ENCODE data around the gene DNMT1.

DNMT1 gene

GRCh38 chr19:10222201-10222890, 27.6 kb upstream of the DNMT1 start:
- Histone ChIP-seq H3K36me3 (ENCODE audit: control insufficient read depth in 1 of 2, insufficient read depth in 2 of 2, low read length in 2 of 2) (peaks cover 0 to 6% of the 10 kb centered on the region in 2 donors), H3K27me3 (ENCODE audit: control insufficient read depth in 1 of 2, insufficient read depth in 2 of 2, low read length in 2 of 2) (no peaks in the 10 kb centered on the region), H3K4me3 (ENCODE audit: low read depth in 1 of 2, low read length in 2 of 2) (no peak overlapping the region), H3K9ac (ENCODE audit: low read depth in 1 of 2, low read length in 2 of 2) (no peak overlapping the region), H3K4me1 (ENCODE audit: control insufficient read depth in 1 of 2, insufficient read depth in 2 of 2, low read length in 2 of 2) (no peaks in the 10 kb centered on the region), H3K9me3 (ENCODE audit: control insufficient read depth in 1 of 2, low read length in 2 of 2) (no peaks in the 10 kb centered on the region), H3K27ac (ENCODE audit: low read depth, low read length) (no peak overlapping the region)

- Histone ChIP-seq H3K9ac (ENCODE audit: low read depth in 1 of 2, low read length in 2 of 2) (no peak overlapping the region), H3K27me3 (ENCODE audit: control insufficient read depth in 1 of 2, insufficient read depth in 2 of 2, low read length in 2 of 2) (no peaks in the 10 kb centered on the region), H3K27ac (ENCODE audit: low read depth, low read length) (no peak overlapping the region), H3K36me3 (ENCODE audit: control insufficient read depth in 1 of 2, insufficient read depth in 2 of 2, low read length in 2 of 2) (peaks cover 0 to 6% of the 10 kb centered on the region in 2 donors), H3K4me1 (ENCODE audit: control insufficient read depth in 1 of 2, insufficient read depth in 2 of 2, low read length in 2 of 2) (no peaks in the 10 kb centered on the region), H3K9me3 (ENCODE audit: control insufficient read depth in 1 of 2, low read length in 2 of 2) (no peaks in the 10 kb centered on the region), H3K4me3 (ENCODE audit: low read depth in 1 of 2, low read length in 2 of 2) (no peak overlapping the region)
These were observed 25.9 kb upstream of the DNMT1 start for GRCh38 chr19:10220695-10221094.

GRCh38 chr19:10219678-10220077, 24.9 kb upstream of the DNMT1 start:
- no peak overlapping the region for H3K27ac ChIP-seq (ENCODE audit: low read depth, low read length)
- no peaks in the 10 kb centered on the region for H3K9me3 ChIP-seq (ENCODE audit: control insufficient read depth in 1 of 2, low read length in 2 of 2)
- H3K4me3 ChIP-seq (ENCODE audit: low read depth in 1 of 2, low read length in 2 of 2), result no peak overlapping the region
- no peaks in the 10 kb centered on the region for H3K4me1 ChIP-seq (ENCODE audit: control insufficient read depth in 1 of 2, insufficient read depth in 2 of 2, low read length in 2 of 2)
- H3K27me3 ChIP-seq (ENCODE audit: control insufficient read depth in 1 of 2, insufficient read depth in 2 of 2, low read length in 2 of 2), result no peaks in the 10 kb centered on the region
- no peak overlapping the region for H3K9ac ChIP-seq (ENCODE audit: low read depth in 1 of 2, low read length in 2 of 2)
- peaks cover 0 to 6% of the 10 kb centered on the region in 2 donors for H3K36me3 ChIP-seq (ENCODE audit: control insufficient read depth in 1 of 2, insufficient read depth in 2 of 2, low read length in 2 of 2)

GRCh38 chr19:10217085-10217484, 22.3 kb upstream of the DNMT1 start:
- Histone ChIP-seq H3K27ac (ENCODE audit: low read depth, low read length) (no peak overlapping the region), H3K4me3 (ENCODE audit: low read depth in 1 of 2, low read length in 2 of 2) (no peak overlapping the region), H3K27me3 (ENCODE audit: control insufficient read depth in 1 of 2, insufficient read depth in 2 of 2, low read length in 2 of 2) (no peaks in the 10 kb centered on the region), H3K4me1 (ENCODE audit: control insufficient read depth in 1 of 2, insufficient read depth in 2 of 2, low read length in 2 of 2) (no peaks in the 10 kb centered on the region), H3K9ac (ENCODE audit: low read depth in 1 of 2, low read length in 2 of 2) (no peak overlapping the region), H3K36me3 (ENCODE audit: control insufficient read depth in 1 of 2, insufficient read depth in 2 of 2, low read length in 2 of 2) (no peaks in the 10 kb centered on the region), H3K9me3 (ENCODE audit: control insufficient read depth in 1 of 2, low read length in 2 of 2) (no peaks in the 10 kb centered on the region)

- H3K36me3 ChIP-seq (ENCODE audit: control insufficient read depth in 1 of 2, insufficient read depth in 2 of 2, low read length in 2 of 2), result no peaks in the 10 kb centered on the region
- no peaks in the 10 kb centered on the region for H3K4me1 ChIP-seq (ENCODE audit: control insufficient read depth in 1 of 2, insufficient read depth in 2 of 2, low read length in 2 of 2)
- no peak overlapping the region for H3K4me3 ChIP-seq (ENCODE audit: low read depth in 1 of 2, low read length in 2 of 2)
- no peak overlapping the region for H3K27ac ChIP-seq (ENCODE audit: low read depth, low read length)
- H3K27me3 ChIP-seq (ENCODE audit: control insufficient read depth in 1 of 2, insufficient read depth in 2 of 2, low read length in 2 of 2), result no peaks in the 10 kb centered on the region
- no peaks in the 10 kb centered on the region for H3K9me3 ChIP-seq (ENCODE audit: control insufficient read depth in 1 of 2, low read length in 2 of 2)
- no peak overlapping the region for H3K9ac ChIP-seq (ENCODE audit: low read depth in 1 of 2, low read length in 2 of 2)
These were observed 20.0 kb upstream of the DNMT1 start for GRCh38 chr19:10214784-10215183.

GRCh38 chr19:10211691-10212090, 16.9 kb upstream of the DNMT1 start:
- no peak overlapping the region for H3K27ac ChIP-seq (ENCODE audit: low read depth, low read length)
- no peaks in the 10 kb centered on the region for H3K36me3 ChIP-seq (ENCODE audit: control insufficient read depth in 1 of 2, insufficient read depth in 2 of 2, low read length in 2 of 2)
- H3K9ac ChIP-seq (ENCODE audit: low read depth in 1 of 2, low read length in 2 of 2), result no peak overlapping the region
- H3K4me1 ChIP-seq (ENCODE audit: control insufficient read depth in 1 of 2, insufficient read depth in 2 of 2, low read length in 2 of 2), result no peaks in the 10 kb centered on the region
- peaks cover 0 to 4% of the 10 kb centered on the region in 2 donors for H3K9me3 ChIP-seq (ENCODE audit: control insufficient read depth in 1 of 2, low read length in 2 of 2)
- H3K4me3 ChIP-seq (ENCODE audit: low read depth in 1 of 2, low read length in 2 of 2), result no peak overlapping the region
- no peaks in the 10 kb centered on the region for H3K27me3 ChIP-seq (ENCODE audit: control insufficient read depth in 1 of 2, insufficient read depth in 2 of 2, low read length in 2 of 2)

- Histone ChIP-seq H3K27me3 (ENCODE audit: control insufficient read depth in 1 of 2, insufficient read depth in 2 of 2, low read length in 2 of 2) (no peaks in the 10 kb centered on the region), H3K9ac (ENCODE audit: low read depth in 1 of 2, low read length in 2 of 2) (no peak overlapping the region), H3K9me3 (ENCODE audit: control insufficient read depth in 1 of 2, low read length in 2 of 2) (peaks cover 0 to 4% of the 10 kb centered on the region in 2 donors), H3K27ac (ENCODE audit: low read depth, low read length) (no peak overlapping the region), H3K36me3 (ENCODE audit: control insufficient read depth in 1 of 2, insufficient read depth in 2 of 2, low read length in 2 of 2) (no peaks in the 10 kb centered on the region), H3K4me1 (ENCODE audit: control insufficient read depth in 1 of 2, insufficient read depth in 2 of 2, low read length in 2 of 2) (no peaks in the 10 kb centered on the region), H3K4me3 (ENCODE audit: low read depth in 1 of 2, low read length in 2 of 2) (no peak overlapping the region)
These were observed 16.3 kb upstream of the DNMT1 start for GRCh38 chr19:10211061-10211460.

DNA sequence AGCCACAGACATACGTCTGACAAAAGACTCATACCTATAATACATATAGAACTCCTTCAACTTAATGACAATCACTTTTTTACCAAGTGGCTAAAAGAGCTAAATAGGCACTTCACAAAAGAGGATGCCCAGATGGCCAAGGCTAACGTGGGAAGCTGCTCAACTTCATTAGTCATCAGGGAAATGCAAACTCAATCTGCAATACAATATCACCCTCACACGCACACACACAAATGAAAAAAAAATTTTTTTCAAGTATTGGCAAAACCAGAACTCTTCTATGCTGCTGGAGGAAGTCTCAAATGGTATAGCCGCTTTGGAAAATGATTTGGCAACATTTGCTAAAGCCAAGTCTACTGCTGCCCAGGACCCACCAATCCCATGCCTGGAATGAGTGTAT, 14.6 kb upstream of the DNMT1 start:
- Histone ChIP-seq H3K4me1 (ENCODE audit: control insufficient read depth in 1 of 2, insufficient read depth in 2 of 2, low read length in 2 of 2) (no peaks in the 10 kb centered on the region), H3K4me3 (ENCODE audit: low read depth in 1 of 2, low read length in 2 of 2) (no peak overlapping the region), H3K9ac (ENCODE audit: low read depth in 1 of 2, low read length in 2 of 2) (no peak overlapping the region), H3K9me3 (ENCODE audit: control insufficient read depth in 1 of 2, low read length in 2 of 2) (peaks cover 0 to 4% of the 10 kb centered on the region in 2 donors), H3K36me3 (ENCODE audit: control insufficient read depth in 1 of 2, insufficient read depth in 2 of 2, low read length in 2 of 2) (no peaks in the 10 kb centered on the region), H3K27me3 (ENCODE audit: control insufficient read depth in 1 of 2, insufficient read depth in 2 of 2, low read length in 2 of 2) (no peaks in the 10 kb centered on the region), H3K27ac (ENCODE audit: low read depth, low read length) (no peak overlapping the region)

- no peaks in the 10 kb centered on the region for H3K36me3 ChIP-seq (ENCODE audit: control insufficient read depth in 1 of 2, insufficient read depth in 2 of 2, low read length in 2 of 2)
- H3K27me3 ChIP-seq (ENCODE audit: control insufficient read depth in 1 of 2, insufficient read depth in 2 of 2, low read length in 2 of 2), result no peaks in the 10 kb centered on the region
- peaks cover 0 to 4% of the 10 kb centered on the region in 2 donors for H3K9me3 ChIP-seq (ENCODE audit: control insufficient read depth in 1 of 2, low read length in 2 of 2)
- no peak overlapping the region for H3K27ac ChIP-seq (ENCODE audit: low read depth, low read length)
- no peaks in the 10 kb centered on the region for H3K4me1 ChIP-seq (ENCODE audit: control insufficient read depth in 1 of 2, insufficient read depth in 2 of 2, low read length in 2 of 2)
- no peak overlapping the region for H3K4me3 ChIP-seq (ENCODE audit: low read depth in 1 of 2, low read length in 2 of 2)
- no peak overlapping the region for H3K9ac ChIP-seq (ENCODE audit: low read depth in 1 of 2, low read length in 2 of 2)
These were observed 12.3 kb upstream of the DNMT1 start for GRCh38 chr19:10207026-10207425.

GRCh38 chr19:10206226-10206885, 11.6 kb upstream of the DNMT1 start:
- Histone ChIP-seq H3K9me3 (ENCODE audit: control insufficient read depth in 1 of 2, low read length in 2 of 2) (peaks cover 0 to 4% of the 10 kb centered on the region in 2 donors), H3K9ac (ENCODE audit: low read depth in 1 of 2, low read length in 2 of 2) (no peak overlapping the region), H3K4me1 (ENCODE audit: control insufficient read depth in 1 of 2, insufficient read depth in 2 of 2, low read length in 2 of 2) (no peaks in the 10 kb centered on the region), H3K36me3 (ENCODE audit: control insufficient read depth in 1 of 2, insufficient read depth in 2 of 2, low read length in 2 of 2) (no peaks in the 10 kb centered on the region), H3K4me3 (ENCODE audit: low read depth in 1 of 2, low read length in 2 of 2) (no peak overlapping the region), H3K27ac (ENCODE audit: low read depth, low read length) (no peak overlapping the region), H3K27me3 (ENCODE audit: control insufficient read depth in 1 of 2, insufficient read depth in 2 of 2, low read length in 2 of 2) (no peaks in the 10 kb centered on the region)

All from duodenal mucosa (tissue), 2 donors.